Jurkat, Clone E6-1 (cell line): Measurements from ENCODE around the gene SLC10A4. TPM values are rescaled to one million over a fixed set of nuclear protein-coding genes. Genes with fewer than 3 reads are reported as not detected.
"Not testable (repeated sequence)": the region's sequence is repeated elsewhere in the genome, so short reads cannot be mapped to it uniquely, and the experiment has no call there.

ENCODE experiments used
- DNase-seq: peaks from one replicate; pipeline ENCODE4 v3.0.0-alpha.2; 2011; ENCODE audit warnings: low read depth, low spot score
- H3K4me3 ChIP-seq: 2 replicates; pipeline ENCODE4 v1.5.1; 2011; ENCODE audit warnings: mild to moderate bottlenecking, low read length, control low read depth, moderate library complexity
- polyA plus RNA-seq: library from polyadenylated mRNA; unstranded; fragments of >200 nt; gene quantifications from one replicate; pipeline ENCODE4 v1.2.1, GENCODE V29; 2012; ENCODE audit warnings: missing spikeins; ENCODE audit not compliant: insufficient read length, insufficient read depth

The SLC10A4 gene
- not detected for polyA plus RNA-seq

- no peak within 1 kb of the TSS for H3K4me3 ChIP-seq
- no peak for DNase-seq
Measured at GRCh38 chr4:48483006-48483776, at the start of gene SLC10A4. SLC10A4 (plus strand) TSS chr4:48483343; CDS start chr4:48483562, 219 bp downstream.

GRCh38 chr4:48436318-48436717, 46.8 kb upstream of the SLC10A4 start:
- DNase-seq, result no peak
- no peak overlapping the region for H3K4me3 ChIP-seq

- no peak overlapping the region for H3K4me3 ChIP-seq
- DNase-seq, result no peak
Measured at GRCh38 chr4:48439988-48440387, 43.2 kb upstream of the SLC10A4 start.

- not testable (repeated sequence) for H3K4me3 ChIP-seq, DNase-seq
Measured at GRCh38 chr4:48440914-48441313, 42.2 kb upstream of the SLC10A4 start.

- DNase-seq, result no peak
- no peak overlapping the region for H3K4me3 ChIP-seq
Measured at GRCh38 chr4:48445704-48446103, 37.4 kb upstream of the SLC10A4 start.

- no peak for DNase-seq
- H3K4me3 ChIP-seq, result no peak overlapping the region
Measured at GRCh38 chr4:48446642-48447041, 36.5 kb upstream of the SLC10A4 start.

GRCh38 chr4:48449151-48449550, 34.0 kb upstream of the SLC10A4 start:
- no peak overlapping the region for H3K4me3 ChIP-seq
- DNase-seq, result no peak

GRCh38 chr4:48450740-48451139, 32.4 kb upstream of the SLC10A4 start:
- H3K4me3 ChIP-seq, result no peak overlapping the region
- DNase-seq, result no peak

GRCh38 chr4:48451656-48452055, 31.5 kb upstream of the SLC10A4 start:
- not testable (repeated sequence) for DNase-seq, H3K4me3 ChIP-seq

GRCh38 chr4:48454591-48454990, 28.6 kb upstream of the SLC10A4 start:
- no peak overlapping the region for H3K4me3 ChIP-seq
- DNase-seq, result no peak

- no peak overlapping the region for H3K4me3 ChIP-seq
- DNase-seq, result no peak
Measured at GRCh38 chr4:48461000-48461399, 22.1 kb upstream of the SLC10A4 start.

GRCh38 chr4:48462363-48462762, 20.8 kb upstream of the SLC10A4 start:
- no peak for DNase-seq
- no peak overlapping the region for H3K4me3 ChIP-seq

GRCh38 chr4:48467442-48467841, 15.7 kb upstream of the SLC10A4 start:
- DNase-seq, result no peak
- H3K4me3 ChIP-seq, result no peak overlapping the region

- no peak overlapping the region for H3K4me3 ChIP-seq
- DNase-seq, result no peak
Measured at GRCh38 chr4:48467891-48468290, 15.3 kb upstream of the SLC10A4 start.

- no peak overlapping the region for H3K4me3 ChIP-seq
- no peak for DNase-seq
Measured at GRCh38 chr4:48470137-48470536, 13.0 kb upstream of the SLC10A4 start.

GRCh38 chr4:48470570-48470969, 12.6 kb upstream of the SLC10A4 start:
- no peak overlapping the region for H3K4me3 ChIP-seq
- no peak for DNase-seq

- no peak overlapping the region for H3K4me3 ChIP-seq
- no peak for DNase-seq
Measured at GRCh38 chr4:48472794-48473193, 10.3 kb upstream of the SLC10A4 start.

GRCh38 chr4:48475770-48476169, 7.4 kb upstream of the SLC10A4 start:
- DNase-seq, result no peak

GRCh38 chr4:48478273-48478672, 4.9 kb upstream of the SLC10A4 start:
- no peak for DNase-seq
- no peak overlapping the region for H3K4me3 ChIP-seq

More at GRCh38 chr4:48475770-48476169, 7.4 kb upstream of the SLC10A4 start:
- H3K4me3 ChIP-seq, result no peak overlapping the region

- no peak overlapping the region for H3K4me3 ChIP-seq
Measured at GRCh38 chr4:48481581-48481980, 1.6 kb upstream of the SLC10A4 start.

More at GRCh38 chr4:48481581-48481980, 1.6 kb upstream of the SLC10A4 start:
- DNase-seq, result peak; percentile 57
